OCI-LY3 (cell line): ENCODE measurements around the gene MTMR2.

Experiments
- CTCF ChIP-seq: fragments of 200-600, 300-600 bp; sonication (generic); IDR thresholded peaks from 2 replicates; pipeline ENCODE4 v1.5.1; 2014; ENCODE audit warnings: antibody characterized with exemption, low read length, low read depth
- EZH2phosphoT487 ChIP-seq: fragments of 200-600 bp; shearing (Covaris generic); IDR thresholded peaks from 2 replicates; pipeline ENCODE4 v1.6.1; 2018; ENCODE audit warnings: antibody characterized with exemption, mixed run types, low read depth

DNA sequence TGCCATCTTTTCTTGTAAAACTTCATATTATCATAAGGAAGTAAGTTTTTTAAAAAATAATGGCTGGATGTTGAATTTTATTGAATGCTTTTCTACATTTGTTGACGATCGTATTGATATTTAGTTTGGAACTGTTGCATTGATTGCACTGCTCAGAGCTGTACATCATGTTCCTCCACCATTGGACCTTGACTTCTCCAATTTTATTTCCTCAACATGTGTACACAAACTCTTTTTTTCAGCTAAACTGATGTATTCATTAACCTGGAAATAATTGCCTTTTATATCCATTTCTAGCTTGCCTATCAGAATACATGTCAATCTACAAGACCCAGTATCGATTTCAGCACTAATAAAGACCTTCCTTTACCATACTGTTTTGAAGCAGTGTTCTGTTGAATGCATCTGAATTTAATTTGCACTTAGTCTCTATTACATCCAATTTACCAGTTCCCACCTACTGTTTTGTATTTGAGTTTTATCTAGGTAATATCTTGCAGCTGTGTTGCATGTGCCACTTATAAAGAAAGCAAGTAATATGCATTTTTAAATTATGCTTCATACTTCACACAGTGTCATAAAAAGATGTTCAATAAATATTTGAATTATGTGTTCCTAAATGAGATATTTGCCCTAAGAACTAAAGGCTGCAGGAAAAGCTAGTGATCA is 128.1 kb downstream of the MTMR2 start:
- TF ChIP-seq CTCF = no peak
- no peak for TF ChIP-seq EZH2phosphoT487
